ENCODE measurements around the gene RHBDF2.
"Not testable (repeated sequence)": the region's sequence is repeated elsewhere in the genome, so short reads cannot be mapped to it uniquely, and the experiment has no call there.

RHBDF2 gene

GRCh38 chr17:76524598-76525512 lies 23.6 kb upstream of the RHBDF2 start:
- DNase-seq (ENCODE audit: low read depth), result no peak

- DNase-seq (ENCODE audit: low read depth), result peak; percentile 53
These were observed 22.1 kb upstream of the RHBDF2 start for GRCh38 chr17:76523084-76524037.

GRCh38 chr17:76521683-76522082 lies 20.5 kb upstream of the RHBDF2 start:
- not testable (repeated sequence) for DNase-seq (ENCODE audit: low read depth)

- no peak for DNase-seq (ENCODE audit: low read depth)
These were observed 20.0 kb upstream of the RHBDF2 start for GRCh38 chr17:76521262-76521661.

- no peak for DNase-seq (ENCODE audit: low read depth)
These were observed 18.1 kb upstream of the RHBDF2 start for GRCh38 chr17:76519048-76519966.

- DNase-seq (ENCODE audit: low read depth), result no peak
These were observed 16.4 kb upstream of the RHBDF2 start for GRCh38 chr17:76517638-76518038.

- DNase-seq (ENCODE audit: low read depth), result peak; percentile 85
These were observed 14.2 kb upstream of the RHBDF2 start for GRCh38 chr17:76515274-76515949.

GRCh38 chr17:76514355-76514754 lies 13.1 kb upstream of the RHBDF2 start:
- not testable (repeated sequence) for DNase-seq (ENCODE audit: low read depth)

GRCh38 chr17:76513306-76513692 lies 12.1 kb upstream of the RHBDF2 start:
- DNase-seq (ENCODE audit: low read depth), result no peak

- DNase-seq (ENCODE audit: low read depth), result no peak
These were observed 11.4 kb upstream of the RHBDF2 start for GRCh38 chr17:76512366-76513305.

- DNase-seq (ENCODE audit: low read depth), result no peak
These were observed 10.6 kb upstream of the RHBDF2 start for GRCh38 chr17:76511668-76512365.

GRCh38 chr17:76510831-76511244 lies 9.6 kb upstream of the RHBDF2 start:
- no peak for DNase-seq (ENCODE audit: low read depth)

GRCh38 chr17:76508472-76509063 lies 7.3 kb upstream of the RHBDF2 start:
- not testable (repeated sequence) for DNase-seq (ENCODE audit: low read depth)

GRCh38 chr17:76506408-76507345 lies 5.5 kb upstream of the RHBDF2 start:
- peak; percentile 67 for DNase-seq (ENCODE audit: low read depth)

GRCh38 chr17:76504117-76504516 lies 2.9 kb upstream of the RHBDF2 start:
- DNase-seq (ENCODE audit: low read depth), result no peak

- DNase-seq (ENCODE audit: low read depth), result no peak
These were observed 1.4 kb upstream of the RHBDF2 start for GRCh38 chr17:76502341-76503211.

All from T-helper 22 cell (primary cell).